ENCODE measurements around the gene FRY.

FRY gene

GRCh38 chr13:32234914-32235313 is 203.3 kb downstream of the FRY start:
- no peaks in the 10 kb centered on the region for H3K79me2 ChIP-seq (ENCODE audit: low read length)
- H3K36me3 ChIP-seq (replicated peaks; ENCODE audit: low read depth, low read length) = no peaks in the 10 kb centered on the region
- H3K4me2 ChIP-seq (ENCODE audit: low read length) = no peak overlapping the region
- TF ChIP-seq EZH2phosphoT487 (IDR thresholded peaks at IDR 0.05; ENCODE audit: low read depth) (no peak), CTCF (IDR thresholded peaks at IDR 0.05; ENCODE audit: low read depth, low read length) (no peak)
- H3K27me3 ChIP-seq (ENCODE audit: low read depth, low read length) = no peaks in the 10 kb centered on the region
- H3K9ac ChIP-seq (ENCODE audit: low read length) = no peak overlapping the region
- no peaks in the 10 kb centered on the region for H4K20me1 ChIP-seq (ENCODE audit: insufficient read depth, low read length)
- H3K9me3 ChIP-seq (ENCODE audit: insufficient read depth, low read length) = no peaks in the 10 kb centered on the region
- H3K4me3 ChIP-seq (ENCODE audit: low read length) = no peak overlapping the region
- H3K4me1 ChIP-seq (ENCODE audit: low read length) = no peaks in the 10 kb centered on the region
- H3K27ac ChIP-seq (ENCODE audit: low read length) = no peak overlapping the region
- no peak overlapping the region for H2AFZ ChIP-seq (ENCODE audit: low read depth, low read length)

GRCh38 chr13:32237681-32238080 is 206.1 kb downstream of the FRY start:
- H3K79me2 ChIP-seq (ENCODE audit: low read length) = no peaks in the 10 kb centered on the region
- H3K4me3 ChIP-seq (ENCODE audit: low read length) = no peak overlapping the region
- no peak overlapping the region for H3K4me2 ChIP-seq (ENCODE audit: low read length)
- H4K20me1 ChIP-seq (ENCODE audit: insufficient read depth, low read length) = no peaks in the 10 kb centered on the region
- H3K4me1 ChIP-seq (ENCODE audit: low read length) = no peaks in the 10 kb centered on the region
- H3K27me3 ChIP-seq (ENCODE audit: low read depth, low read length) = no peaks in the 10 kb centered on the region
- H2AFZ ChIP-seq (ENCODE audit: low read depth, low read length) = no peak overlapping the region
- no peaks in the 10 kb centered on the region for H3K36me3 ChIP-seq (replicated peaks; ENCODE audit: low read depth, low read length)
- H3K9me3 ChIP-seq (ENCODE audit: insufficient read depth, low read length) = no peaks in the 10 kb centered on the region
- no peak overlapping the region for H3K9ac ChIP-seq (ENCODE audit: low read length)
- TF ChIP-seq EZH2phosphoT487 (IDR thresholded peaks at IDR 0.05; ENCODE audit: low read depth) = no peak
- no peak for TF ChIP-seq CTCF (IDR thresholded peaks at IDR 0.05; ENCODE audit: low read depth, low read length)
- no peak overlapping the region for H3K27ac ChIP-seq (ENCODE audit: low read length)

GRCh38 chr13:32243695-32244094 is 212.1 kb downstream of the FRY start:
- H3K79me2 ChIP-seq (ENCODE audit: low read length) = no peaks in the 10 kb centered on the region
- H4K20me1 ChIP-seq (ENCODE audit: insufficient read depth, low read length) = no peaks in the 10 kb centered on the region
- no peak overlapping the region for H3K4me3 ChIP-seq (ENCODE audit: low read length)
- H3K27ac ChIP-seq (ENCODE audit: low read length) = no peak overlapping the region
- H3K9ac ChIP-seq (ENCODE audit: low read length) = no peak overlapping the region
- H3K36me3 ChIP-seq (replicated peaks; ENCODE audit: low read depth, low read length) = no peaks in the 10 kb centered on the region
- no peaks in the 10 kb centered on the region; the same call in 1 of the 2 replicates for H3K27me3 ChIP-seq (ENCODE audit: low read depth, low read length)
- H3K9me3 ChIP-seq (ENCODE audit: insufficient read depth, low read length) = no peaks in the 10 kb centered on the region
- no peak overlapping the region for H2AFZ ChIP-seq (ENCODE audit: low read depth, low read length)
- no peak for TF ChIP-seq EZH2phosphoT487 (IDR thresholded peaks at IDR 0.05; ENCODE audit: low read depth)
- no peak for TF ChIP-seq CTCF (IDR thresholded peaks at IDR 0.05; ENCODE audit: low read depth, low read length)
- no peak overlapping the region for H3K4me2 ChIP-seq (ENCODE audit: low read length)
- H3K4me1 ChIP-seq (ENCODE audit: low read length) = peaks cover 9% of the 10 kb centered on the region

GRCh38 chr13:32245555-32245954 is 214.0 kb downstream of the FRY start:
- Histone ChIP-seq H3K9me3 (ENCODE audit: insufficient read depth, low read length) (no peaks in the 10 kb centered on the region), H3K4me1 (ENCODE audit: low read length) (peaks cover 17% of the 10 kb centered on the region), H4K20me1 (ENCODE audit: insufficient read depth, low read length) (no peaks in the 10 kb centered on the region), H3K36me3 (replicated peaks; ENCODE audit: low read depth, low read length) (no peaks in the 10 kb centered on the region), H3K4me2 (ENCODE audit: low read length) (no peak overlapping the region), H2AFZ (ENCODE audit: low read depth, low read length) (no peak overlapping the region), H3K27ac (ENCODE audit: low read length) (no peak overlapping the region), H3K27me3 (ENCODE audit: low read depth, low read length) (no peaks in the 10 kb centered on the region; the same call in 1 of the 2 replicates), H3K4me3 (ENCODE audit: low read length) (no peak overlapping the region), H3K79me2 (ENCODE audit: low read length) (no peaks in the 10 kb centered on the region), H3K9ac (ENCODE audit: low read length) (no peak overlapping the region)
- no peak for TF ChIP-seq EZH2phosphoT487 (IDR thresholded peaks at IDR 0.05; ENCODE audit: low read depth)
- TF ChIP-seq CTCF (IDR thresholded peaks at IDR 0.05; ENCODE audit: low read depth, low read length) = no peak
